Coronary artery (tissue), 2 donors: ENCODE measurements around the gene LRRC46.

ENCODE experiments used
- DNase-seq: peaks from one replicate; pipeline ENCODE4 v3.0.0-alpha.2; 2017; ENCODE audit warnings: low spot score
- H3K27ac ChIP-seq, 2 donors: fragments of 200-600 bp; sonication (generic); one replicate each; pipeline ENCODE4 v1.5.1; 2016 to 2019
- H3K4me3 ChIP-seq: fragments of 200-600 bp; sonication (generic); 2 replicates; pipeline ENCODE4 v1.5.1; 2016; ENCODE audit warnings: mild to moderate bottlenecking, moderate library complexity
- CTCF ChIP-seq: fragments of 200-600 bp; sonication (generic); IDR thresholded peaks from one replicate; pipeline ENCODE4 v1.5.1; 2019; ENCODE audit warnings: antibody characterized with exemption

The LRRC46 gene

GRCh38 chr17:47808830-47809480 is 22.5 kb upstream of the LRRC46 start:
- TF ChIP-seq CTCF, result no peak
- Histone ChIP-seq H3K27ac (no peak overlapping the region), H3K4me3 (no peak overlapping the region)
- no peak for DNase-seq

DNA sequence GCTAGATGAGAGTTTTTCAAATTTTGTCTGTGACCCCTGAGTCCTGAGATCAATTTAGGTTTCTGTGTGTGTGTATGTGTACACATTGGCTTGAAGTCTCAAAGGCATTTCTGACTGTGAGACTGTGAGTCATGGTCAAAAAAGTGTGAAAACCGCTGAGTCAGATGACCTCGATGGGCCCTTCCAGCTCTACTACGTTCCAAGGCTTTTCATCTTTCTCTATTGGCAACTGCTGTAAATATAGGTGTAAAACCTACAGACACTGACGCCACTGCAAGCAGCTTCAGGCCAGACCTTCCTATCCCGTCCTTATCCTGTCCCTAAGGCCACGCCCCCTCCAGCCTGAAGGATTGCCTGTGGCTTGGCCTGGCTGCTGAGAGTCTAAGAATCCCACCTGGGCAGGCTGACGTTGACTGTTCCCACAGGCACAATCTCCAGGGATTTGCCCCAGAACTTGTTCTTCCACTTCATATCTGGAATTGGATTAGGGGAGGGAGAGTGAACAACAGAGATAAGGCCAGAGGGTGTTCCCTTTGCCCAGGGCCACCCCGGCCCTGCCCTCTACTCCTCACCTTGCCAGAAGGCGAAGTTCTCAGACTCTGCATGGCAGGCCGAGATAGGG is 21.2 kb upstream of the LRRC46 start:
- TF ChIP-seq CTCF, result no peak
- no peak overlapping the region for H3K27ac ChIP-seq
- H3K4me3 ChIP-seq, result no peak overlapping the region
- no peak for DNase-seq

- no peak for TF ChIP-seq CTCF
- DNase-seq, result peak; percentile 67
- Histone ChIP-seq H3K27ac (no peak overlapping the region), H3K4me3 (no peak overlapping the region)
These were observed 20.4 kb upstream of the LRRC46 start for GRCh38 chr17:47810901-47811635.

GRCh38 chr17:47811709-47812108 is 19.8 kb upstream of the LRRC46 start:
- Histone ChIP-seq H3K27ac (no peak overlapping the region), H3K4me3 (no peak overlapping the region)
- TF ChIP-seq CTCF, result no peak
- DNase-seq, result no peak

DNA sequence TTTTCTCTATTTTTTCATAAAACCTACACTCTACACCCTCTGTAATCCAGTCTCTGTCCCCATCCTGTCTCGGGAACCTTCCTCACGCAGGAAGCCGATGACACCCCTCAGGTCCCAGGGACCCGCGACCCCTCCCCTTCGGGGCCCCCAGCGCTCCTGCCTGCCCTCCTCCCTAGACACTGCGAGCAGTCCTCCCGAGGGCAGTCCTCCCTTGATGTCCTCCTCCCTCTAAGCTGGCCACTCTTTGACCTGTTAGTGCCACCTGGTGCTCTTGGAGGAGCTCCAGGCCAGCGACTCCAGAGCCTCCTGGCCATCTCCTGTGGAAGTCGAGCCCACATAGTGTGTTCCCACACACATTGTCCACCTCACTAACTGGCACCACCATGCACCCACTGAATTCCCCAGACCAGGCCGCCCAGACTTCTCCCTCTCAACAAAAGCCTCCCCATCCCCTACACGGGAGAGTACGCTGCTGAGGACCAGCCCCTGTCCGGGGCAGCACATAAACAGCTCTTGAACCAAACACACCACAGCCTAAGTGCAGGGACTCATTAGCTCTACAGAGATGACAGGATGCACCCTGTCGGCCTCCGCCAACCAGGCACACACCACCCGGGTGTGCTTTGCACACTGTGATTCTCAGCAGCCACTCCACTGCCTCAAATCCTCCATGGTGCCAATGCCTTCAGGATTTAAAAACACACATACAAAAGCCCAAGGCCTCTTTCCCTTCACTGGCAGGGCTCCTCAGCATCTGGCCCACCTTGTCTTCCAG is 19.1 kb upstream of the LRRC46 start:
- no peak overlapping the region for H3K4me3 ChIP-seq
- H3K27ac ChIP-seq, result no peak overlapping the region
- no peak for TF ChIP-seq CTCF
- DNase-seq, result no peak

DNA sequence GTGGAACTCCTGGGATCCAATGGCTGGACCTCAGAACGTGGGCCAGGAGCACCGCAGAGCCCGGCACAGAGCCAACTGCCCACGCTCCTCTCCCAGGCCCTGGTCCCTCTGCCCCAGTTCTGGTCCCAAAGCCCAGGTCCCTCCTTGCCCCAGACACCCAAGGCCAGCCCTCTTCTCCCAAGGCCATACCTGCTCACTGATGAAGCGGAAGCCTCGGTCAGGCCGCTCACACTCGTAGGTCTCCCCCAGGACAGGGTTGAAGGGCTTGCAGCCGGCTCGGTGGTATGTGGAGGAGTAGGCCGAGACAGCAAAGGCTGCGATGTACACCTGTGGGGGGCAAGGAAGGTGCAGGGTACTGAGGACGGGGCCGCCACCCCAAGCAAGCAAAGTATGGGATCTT is 18.4 kb upstream of the LRRC46 start:
- Histone ChIP-seq H3K27ac (no peak overlapping the region), H3K4me3 (no peak overlapping the region)
- TF ChIP-seq CTCF, result no peak
- no peak for DNase-seq
